Measurements from ENCODE around the gene PTTG1IP.
"Not testable (repeated sequence)": the region's sequence is repeated elsewhere in the genome, so short reads cannot be mapped to it uniquely, and the experiment has no call there.

PTTG1IP gene

GRCh38 chr21:44845418-44846223, 27.9 kb downstream of the PTTG1IP start:
- no peak for DNase-seq (ENCODE audit: low read depth)

GRCh38 chr21:44844256-44844655, 29.2 kb downstream of the PTTG1IP start:
- DNase-seq (ENCODE audit: low read depth): no peak

GRCh38 chr21:44842721-44843445, 30.6 kb downstream of the PTTG1IP start:
- no peak for DNase-seq (ENCODE audit: low read depth)

DNA sequence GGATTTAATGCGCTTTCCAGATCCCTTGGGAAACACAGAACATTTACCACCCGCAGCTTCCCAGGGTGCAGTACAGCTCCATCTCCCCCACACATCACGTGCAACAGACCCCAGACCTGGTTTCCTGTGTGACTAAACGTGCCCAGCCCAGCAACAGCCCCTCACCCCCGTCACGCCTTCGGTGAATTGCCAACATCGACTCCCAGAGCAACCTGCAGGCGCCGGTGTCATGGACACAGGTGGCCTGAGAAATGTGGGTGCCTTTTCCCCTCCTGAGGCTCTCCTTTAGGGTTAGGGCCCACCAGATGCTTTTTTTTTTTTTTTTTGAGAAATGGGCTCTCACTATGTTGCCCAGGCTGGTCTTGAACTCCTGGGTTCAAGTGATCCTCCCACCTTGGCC, 31.4 kb downstream of the PTTG1IP start:
- no peak for DNase-seq (ENCODE audit: low read depth)

GRCh38 chr21:44840771-44841170, 32.7 kb downstream of the PTTG1IP start:
- DNase-seq (ENCODE audit: low read depth): no peak

- no peak for DNase-seq (ENCODE audit: low read depth)
Observed at GRCh38 chr21:44838951-44839350, 34.5 kb downstream of the PTTG1IP start.

DNA sequence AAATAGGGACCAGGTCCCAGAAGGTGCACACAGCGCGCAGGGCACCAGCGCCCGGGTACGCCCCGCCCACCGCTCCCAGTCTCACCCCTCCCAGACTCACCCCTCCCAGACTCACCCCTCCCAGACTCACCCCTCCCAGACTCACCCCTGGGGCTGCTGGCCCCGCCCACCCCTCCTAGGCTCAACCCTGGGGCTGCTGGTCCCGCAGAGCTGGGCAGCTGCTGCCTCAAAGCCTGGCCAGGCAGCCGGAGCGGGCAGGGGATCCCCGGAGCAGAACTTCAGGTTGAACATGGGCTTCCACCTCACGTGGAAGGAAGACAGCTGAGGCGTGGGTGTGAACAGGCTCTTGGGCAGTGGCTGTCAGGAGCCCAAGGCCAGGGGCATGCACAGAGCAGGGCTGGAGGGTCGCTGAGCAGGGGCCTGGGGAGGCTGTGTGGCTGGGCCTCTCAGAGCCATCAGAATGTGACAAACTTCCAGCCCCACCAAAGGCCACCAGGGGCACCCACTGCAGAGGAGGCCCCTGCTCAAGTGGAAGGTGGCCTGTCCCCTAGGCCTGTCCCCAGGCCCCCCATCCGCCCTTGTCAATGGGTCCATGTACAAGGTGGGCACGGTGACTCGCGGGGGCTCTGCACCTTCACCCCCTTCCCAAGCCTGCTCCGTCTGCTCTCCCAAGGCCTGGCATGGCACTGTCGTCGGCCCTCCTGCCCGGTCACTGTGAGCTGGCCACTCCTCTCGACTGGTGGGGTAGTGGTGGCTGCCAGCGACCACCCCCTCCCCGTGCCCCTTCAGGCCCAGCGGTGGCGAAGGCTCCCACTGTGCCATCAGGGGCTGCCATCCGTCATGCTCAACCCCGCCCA, 35.2 kb downstream of the PTTG1IP start:
- no peak for DNase-seq (ENCODE audit: low read depth)

GRCh38 chr21:44837537-44837936, 36.0 kb downstream of the PTTG1IP start:
- DNase-seq (ENCODE audit: low read depth): no peak

- no peak for DNase-seq (ENCODE audit: low read depth)
Observed at GRCh38 chr21:44836666-44837471, 36.6 kb downstream of the PTTG1IP start.

- DNase-seq (ENCODE audit: low read depth): no peak
Observed at GRCh38 chr21:44836349-44836665, 37.2 kb downstream of the PTTG1IP start.

- no peak for DNase-seq (ENCODE audit: low read depth)
Observed at GRCh38 chr21:44835647-44835973, 37.9 kb downstream of the PTTG1IP start.

GRCh38 chr21:44834951-44835646, 38.4 kb downstream of the PTTG1IP start:
- DNase-seq (ENCODE audit: low read depth): no peak

- DNase-seq (ENCODE audit: low read depth): no peak
Observed at GRCh38 chr21:44834231-44834950, 39.1 kb downstream of the PTTG1IP start.

DNA sequence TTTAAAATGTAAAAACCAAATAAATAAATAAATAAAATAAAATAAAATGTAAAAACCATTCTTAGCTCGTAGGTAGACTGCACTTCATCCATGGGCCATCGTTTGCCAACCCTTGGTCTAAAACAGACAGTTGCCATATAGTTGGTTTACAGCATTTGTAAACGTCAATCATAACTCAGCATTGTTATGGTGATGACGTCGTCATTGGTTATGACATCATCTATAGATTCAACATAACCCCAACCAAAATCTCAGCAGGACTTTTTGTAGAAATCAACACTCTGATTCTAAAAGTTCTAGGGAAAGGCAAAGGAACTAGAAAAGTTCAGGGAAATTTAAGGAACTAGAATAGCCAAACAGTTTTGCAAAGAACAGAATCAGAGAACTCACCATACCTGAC, 39.8 kb downstream of the PTTG1IP start:
- DNase-seq (ENCODE audit: low read depth): no peak

- not testable (repeated sequence) for DNase-seq (ENCODE audit: low read depth)
Observed at GRCh38 chr21:44832516-44833255, 40.8 kb downstream of the PTTG1IP start.

GRCh38 chr21:44831227-44831860, 42.1 kb downstream of the PTTG1IP start:
- no peak for DNase-seq (ENCODE audit: low read depth)

DNA sequence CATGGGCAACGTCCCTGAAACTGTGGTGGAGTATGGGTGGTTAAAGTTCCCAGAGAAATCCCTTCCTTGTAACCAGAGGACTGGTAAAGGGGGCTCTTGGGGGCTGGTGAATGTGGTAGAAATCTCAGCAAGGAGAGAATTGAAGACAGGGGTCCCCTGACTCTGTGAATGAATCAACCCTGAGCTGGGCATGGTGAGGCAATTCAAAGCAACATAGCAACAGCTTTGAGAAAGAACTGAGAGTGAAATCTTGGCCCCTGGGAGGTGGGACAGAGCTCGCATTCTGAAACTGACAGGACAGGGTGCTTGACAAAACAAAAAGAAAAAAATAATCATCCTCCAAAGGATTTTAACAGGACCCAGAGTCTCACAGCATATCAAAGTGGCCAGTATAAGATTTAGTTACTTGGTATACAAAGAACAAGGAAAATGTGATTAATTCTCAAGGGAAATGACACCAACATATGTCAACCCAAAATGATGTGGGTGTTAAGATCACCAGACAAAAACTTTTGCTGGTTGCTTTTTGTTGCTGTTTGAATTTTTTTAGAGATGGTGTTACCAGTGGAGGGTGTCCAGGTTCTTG, 43.9 kb downstream of the PTTG1IP start:
- DNase-seq (ENCODE audit: low read depth): no peak

- DNase-seq (ENCODE audit: low read depth): no peak
Observed at GRCh38 chr21:44828362-44829056, 45.0 kb downstream of the PTTG1IP start.

Data from activated gamma-delta T cell treated with anti-CD3 and anti-CD28 coated beads, Interleukin-2, amount 50 U/mL, for 16 hours (primary cell).